ENCODE results near the gene ANKS1A. TPM values are rescaled to one million over a fixed set of nuclear protein-coding genes. Genes with fewer than 3 reads are reported as not detected.
A peak's percentile ranks its signal among the peaks of the same experiment; 100 is the strongest.
"Not testable (repeated sequence)": the region's sequence is repeated elsewhere in the genome, so short reads cannot be mapped to it uniquely, and the experiment has no call there.

The ANKS1A gene
- total RNA-seq, 1 experiment from 2014 or later, result 20.9 TPM

GRCh38 chr6:35108309-35108885, 219.3 kb downstream of the ANKS1A start:
- H3K27me3 ChIP-seq, result no peaks in the 10 kb centered on the region
- peaks cover 35% of the 10 kb centered on the region for H3K9me3 ChIP-seq
- no peaks in the 10 kb centered on the region for H3K36me3 ChIP-seq
- no peak overlapping the region for H3K4me3 ChIP-seq
- no peak for DNase-seq

DNA sequence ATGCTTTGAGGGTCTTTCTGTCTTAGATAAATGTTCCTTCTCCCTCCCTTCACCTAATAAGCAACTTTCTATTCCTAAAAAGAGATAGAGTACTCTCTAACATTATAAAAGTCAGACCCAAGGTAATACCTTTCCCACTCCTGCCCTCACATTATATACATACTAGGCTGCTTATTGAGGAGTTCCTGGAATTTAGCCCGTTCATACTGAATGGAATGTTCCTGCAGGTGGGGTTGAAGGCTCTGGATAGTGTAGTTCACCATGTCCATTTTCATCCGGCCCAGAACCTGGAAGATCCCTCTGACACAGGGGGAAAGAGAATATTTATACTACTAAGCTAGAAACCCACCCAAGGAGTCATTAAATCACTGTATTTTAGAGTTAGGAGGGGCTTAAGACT, 231.7 kb downstream of the ANKS1A start:
- Histone ChIP-seq H3K4me3 (no peak overlapping the region), H3K9me3 (peaks cover 8% of the 10 kb centered on the region), H3K27me3 (no peaks in the 10 kb centered on the region), H3K36me3 (no peaks in the 10 kb centered on the region)
- DNase-seq, result no peak

- no peak overlapping the region for H3K4me3 ChIP-seq
- H3K27me3 ChIP-seq, result no peaks in the 10 kb centered on the region
- DNase-seq, result no peak
- H3K9me3 ChIP-seq, result peaks cover 8% of the 10 kb centered on the region
- H3K36me3 ChIP-seq, result no peaks in the 10 kb centered on the region
Observed at GRCh38 chr6:35124356-35124755, 235.3 kb downstream of the ANKS1A start.

DNA sequence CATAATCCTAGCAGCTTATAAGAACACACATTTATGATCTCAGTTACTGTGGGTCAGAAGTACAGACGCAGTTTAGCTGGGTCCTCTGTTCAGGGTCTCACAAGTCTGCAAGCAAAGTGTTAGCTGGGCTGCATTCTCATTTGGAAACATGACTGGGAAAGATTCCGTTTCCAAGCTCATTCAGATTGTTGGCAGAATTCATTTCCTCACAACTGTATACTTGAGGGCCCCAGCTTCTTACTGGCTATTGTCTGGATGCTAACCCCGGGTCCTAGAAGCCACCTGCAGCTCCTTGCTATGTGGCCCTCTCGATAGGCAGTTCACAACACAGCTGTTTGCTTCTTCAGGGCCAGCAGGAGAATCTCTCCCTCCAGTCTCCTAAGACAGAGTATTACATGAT, 239.0 kb downstream of the ANKS1A start:
- H3K27me3 ChIP-seq, result no peaks in the 10 kb centered on the region
- H3K9me3 ChIP-seq, result peaks cover 2% of the 10 kb centered on the region
- DNase-seq, result no peak
- no peak overlapping the region for H3K4me3 ChIP-seq
- H3K36me3 ChIP-seq, result no peaks in the 10 kb centered on the region

- peak; percentile 70 for DNase-seq
- Histone ChIP-seq H3K9me3 (no peaks in the 10 kb centered on the region), H3K27me3 (no peaks in the 10 kb centered on the region), H3K4me3 (no peak overlapping the region), H3K36me3 (no peaks in the 10 kb centered on the region)
Observed at GRCh38 chr6:35128496-35128895, 239.4 kb downstream of the ANKS1A start.

- Histone ChIP-seq H3K27me3 (no peaks in the 10 kb centered on the region), H3K9me3 (no peaks in the 10 kb centered on the region), H3K4me3 (no peak overlapping the region), H3K36me3 (no peaks in the 10 kb centered on the region)
- no peak for DNase-seq
Observed at GRCh38 chr6:35136185-35136584, 247.1 kb downstream of the ANKS1A start.

- not testable (repeated sequence) for H3K27me3 ChIP-seq, H3K36me3 ChIP-seq, H3K4me3 ChIP-seq, H3K9me3 ChIP-seq, DNase-seq
Observed at GRCh38 chr6:35138191-35138590, 249.1 kb downstream of the ANKS1A start.

- H3K36me3 ChIP-seq, result no peaks in the 10 kb centered on the region
- H3K27me3 ChIP-seq, result no peaks in the 10 kb centered on the region
- no peak overlapping the region for H3K4me3 ChIP-seq
- no peak for DNase-seq
- no peaks in the 10 kb centered on the region for H3K9me3 ChIP-seq
Observed at GRCh38 chr6:35139470-35139869, 250.4 kb downstream of the ANKS1A start.

- Histone ChIP-seq H3K27me3 (no peaks in the 10 kb centered on the region), H3K9me3 (no peaks in the 10 kb centered on the region), H3K4me3 (no peak overlapping the region), H3K36me3 (no peaks in the 10 kb centered on the region)
- peak; percentile 68 for DNase-seq
Observed at GRCh38 chr6:35139924-35140638, 251.0 kb downstream of the ANKS1A start.

- no peak overlapping the region for H3K4me3 ChIP-seq
- H3K9me3 ChIP-seq, result no peaks in the 10 kb centered on the region
- no peaks in the 10 kb centered on the region for H3K27me3 ChIP-seq
- no peak for DNase-seq
- no peaks in the 10 kb centered on the region for H3K36me3 ChIP-seq
Observed at GRCh38 chr6:35140639-35141006, 251.6 kb downstream of the ANKS1A start.

Other genes with a start within 250 kb of the ANKS1A start
- gene ILRUN, start 192.5 kb upstream of the ANKS1A start, total RNA-seq (2014; rRNA removed; shearing (Covaris generic); ENCODE audit: low replicate concordance), result 25.9 and 26.1 TPM in 2 replicates
- gene SNRPC, start 131.8 kb upstream of the ANKS1A start, total RNA-seq (2014; rRNA removed; shearing (Covaris generic); ENCODE audit: low replicate concordance), result 601 and 1,316 TPM in 2 replicates
- gene BLTP3A, start 97.2 kb upstream of the ANKS1A start, total RNA-seq (2014; rRNA removed; shearing (Covaris generic); ENCODE audit: low replicate concordance), result 19.2 and 25.0 TPM in 2 replicates
- 169 and 174 TPM in 2 replicates for gene TAF11, start 1.2 kb upstream of the ANKS1A start, total RNA-seq (2014; rRNA removed; shearing (Covaris generic); ENCODE audit: low replicate concordance)

Measured in MG63 (cell line).